Mucosa of descending colon (tissue), 3 donors: Measurements from ENCODE around the gene PAK4. TPM values are rescaled to one million over a fixed set of nuclear protein-coding genes. Genes with fewer than 3 reads are reported as not detected.
"Not testable (repeated sequence)": the region's sequence is repeated elsewhere in the genome, so short reads cannot be mapped to it uniquely, and the experiment has no call there.

Experiments used
- ATAC-seq: fragments of 200-7000 bp; cut with Tn5 transposase; one replicate; pipeline ENCODE4 v1.9.1; 2020; ENCODE audit warnings: mild to moderate bottlenecking, moderate library complexity
- DNase-seq, 3 donors: peaks; one replicate each; pipeline ENCODE4 v3.0.0-alpha.2; 2020
- H3K36me3 ChIP-seq: fragments of 200-600 bp; one replicate; pipeline ENCODE4 v1.8.0; 2021; ENCODE audit warnings: low read depth, mild to moderate bottlenecking
- H3K4me1 ChIP-seq: fragments of 200-600 bp; one replicate; pipeline ENCODE4 v1.8.0; 2021; ENCODE audit warnings: low read depth, mild to moderate bottlenecking
- H3K4me3 ChIP-seq: fragments of 200-600 bp; one replicate; pipeline ENCODE4 v1.8.0; 2021; ENCODE audit warnings: mild to moderate bottlenecking
- H3K9me3 ChIP-seq: fragments of 200-600 bp; one replicate; pipeline ENCODE4 v1.8.0; 2021; ENCODE audit warnings: mild to moderate bottlenecking
- CTCF ChIP-seq: fragments of 200-600 bp; IDR thresholded peaks from one replicate; pipeline ENCODE4 v1.8.0; 2022; ENCODE audit warnings: antibody characterized with exemption, mild to moderate bottlenecking
- intact Hi-C, 2 donors: fragments of 100-400 bp; cut with DNase I in 1 of 2; cut with micrococcal nuclease in 1 of 2; formaldehyde crosslinking; loops; one replicate each; pipeline versions ENCODE4 v1.11.0 to v1.11.1; 2022; cut with DNase I, micrococcal nuclease
- total RNA-seq, 3 donors: library from RNA; stranded (reverse); fragmentation: NEBNext Ultra II Directional in 2 of 3; extraction: Animal tissue kit (Norgen Biotek cat#: 25700) in 2 of 3; gene quantifications; one replicate each; pipeline versions ENCODE4 v1.2.1 to v1.2.4, GENCODE V29; 2021 to 2023
- donor health status: DM: no; HTN: no; CAD: no; lungs with moderate emphysema.
- donor health status: DM: no; HTN: no; CAD: no.
- donor health status: DM: no; HTN: yes; CAD: no.

PAK4 gene
- total RNA-seq, 3 donors from 2014 or later, result 54.4 to 116 (median 76.5) TPM

DNA sequence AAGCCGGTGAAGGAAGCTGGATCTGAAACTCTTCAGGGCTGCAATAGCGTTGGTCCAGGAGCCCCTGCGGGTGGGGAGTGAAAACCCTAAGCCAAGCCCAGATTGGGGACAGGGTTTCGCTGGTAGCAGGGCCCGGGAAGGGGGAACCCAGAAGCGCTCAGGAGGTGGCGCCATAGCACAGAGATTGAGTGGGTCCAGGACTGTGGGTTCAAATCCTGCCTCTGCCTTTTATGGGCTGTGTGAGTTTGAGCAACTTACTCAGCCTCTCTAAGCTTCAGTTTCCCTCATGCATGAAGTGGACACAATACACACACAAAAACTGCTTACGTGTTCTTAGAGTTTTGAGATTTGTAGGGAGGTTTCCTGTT is 86.8 kb downstream of the PAK4 start:
- H3K4me1 ChIP-seq, result no peaks in the 10 kb centered on the region
- no peaks in the 10 kb centered on the region for H3K36me3 ChIP-seq
- intact Hi-C loops, result no loop called here
- ATAC-seq, result peak; percentile 57
- no peaks in the 10 kb centered on the region for H3K9me3 ChIP-seq
- DNase-seq, result peak in 2 of 3 donors; percentile 50 to 62
- no peak for TF ChIP-seq CTCF
- no peak overlapping the region for H3K4me3 ChIP-seq

GRCh38 chr19:39215323-39215722 is 89.7 kb downstream of the PAK4 start:
- ATAC-seq, DNase-seq, H3K9me3 ChIP-seq, H3K4me1 ChIP-seq, intact Hi-C loops, H3K36me3 ChIP-seq, H3K4me3 ChIP-seq: not testable (repeated sequence)

GRCh38 chr19:39217094-39217493 is 91.5 kb downstream of the PAK4 start:
- Histone ChIP-seq H3K4me3 (no peak overlapping the region), H3K36me3 (no peaks in the 10 kb centered on the region), H3K4me1 (no peaks in the 10 kb centered on the region), H3K9me3 (no peaks in the 10 kb centered on the region)
- no peak for TF ChIP-seq CTCF
- intact Hi-C loops, result no loop called here
- no peak for DNase-seq
- no peak for ATAC-seq

- no peak for ATAC-seq
- no peak for TF ChIP-seq CTCF
- Histone ChIP-seq H3K36me3 (no peaks in the 10 kb centered on the region), H3K4me1 (no peaks in the 10 kb centered on the region), H3K4me3 (no peak overlapping the region), H3K9me3 (no peaks in the 10 kb centered on the region)
- intact Hi-C loops, result no loop called here
- no peak for DNase-seq
Observed at GRCh38 chr19:39218230-39219007, 92.8 kb downstream of the PAK4 start.

- H3K4me3 ChIP-seq, H3K4me1 ChIP-seq, H3K9me3 ChIP-seq, H3K36me3 ChIP-seq, ATAC-seq, DNase-seq, intact Hi-C loops: not testable (repeated sequence)
Observed at GRCh38 chr19:39219108-39219507, 93.5 kb downstream of the PAK4 start.

GRCh38 chr19:39223703-39224279 is 98.2 kb downstream of the PAK4 start:
- TF ChIP-seq CTCF, result no peak
- DNase-seq (peak in 1 of 3 donors; percentile 14), ATAC-seq (no peak)
- intact Hi-C loops, result no loop called here
- H3K4me1 ChIP-seq, result no peaks in the 10 kb centered on the region
- no peaks in the 10 kb centered on the region for H3K9me3 ChIP-seq
- H3K4me3 ChIP-seq, result no peak overlapping the region
- no peaks in the 10 kb centered on the region for H3K36me3 ChIP-seq
